H1 (cell line): ENCODE results near the gene KRTAP1-3.

Source experiments
- BRCA1 ChIP-seq: IDR thresholded peaks from 2 replicates; pipeline ENCODE4 v1.6.1; 2012; ENCODE audit warnings: low read depth, low read length, improper control_type of control experiment
- CHD2 ChIP-seq: IDR thresholded peaks from 2 replicates; pipeline ENCODE4 v1.6.1; 2012; ENCODE audit warnings: low read length, improper control_type of control experiment
- HDAC2 ChIP-seq, 2 experiments: fragments of 300-600 bp in 1 of 2; sonication (generic) in 1 of 2; IDR thresholded peaks; 2 replicates each; pipeline ENCODE4 v1.6.1; 2011 to 2012; ENCODE audit warnings: low read depth in 2 of 2, low read length in 2 of 2, mild to moderate bottlenecking in 2 of 2, moderate library complexity in 2 of 2, borderline replicate concordance in 1 of 2, inconsistent platforms in 1 of 2
- KDM1A ChIP-seq: fragments of 200-600, 300-600 bp; sonication (generic); IDR thresholded peaks from 2 replicates; pipeline ENCODE4 v1.7.1; 2016; ENCODE audit warnings: mild to moderate bottlenecking, low read length, borderline replicate concordance
- POLR2A ChIP-seq, 2 experiments: IDR thresholded peaks; 1 replicate in 1 of 2; 2 replicates in 1 of 2; pipeline ENCODE4 v1.6.1; 2011; ENCODE audit warnings: low read depth in 2 of 2, low read length in 2 of 2, mild to moderate bottlenecking in 2 of 2; ENCODE audit errors: control extremely low read depth in 1 of 2
- SP1 ChIP-seq: IDR thresholded peaks from 2 replicates; pipeline ENCODE4 v1.6.1; 2011; ENCODE audit warnings: low read depth, low read length
- SUZ12 ChIP-seq: fragments of 200-600 bp; sonication (generic); IDR thresholded peaks from 2 replicates; pipeline ENCODE4 v1.6.1; 2012; ENCODE audit warnings: mild to moderate bottlenecking, inconsistent platforms, low read length, moderate library complexity, mixed read lengths
- TAF1 ChIP-seq: IDR thresholded peaks from 2 replicates; pipeline ENCODE4 v1.6.1; 2011; ENCODE audit warnings: mild to moderate bottlenecking, low read depth, low read length
- ZNF274 ChIP-seq: IDR thresholded peaks from 2 replicates; pipeline ENCODE4 v1.7.0; 2012; ENCODE audit warnings: low read length, borderline replicate concordance; ENCODE audit errors: extremely low read depth
- TF ChIP-seq, protein P1 (sequence below): IDR thresholded peaks from 2 replicates; pipeline ENCODE4 v1.6.1; 2012; ENCODE audit warnings: inconsistent platforms
- TF ChIP-seq, protein P2 (sequence below), 3 experiments: IDR thresholded peaks; 1 replicate in 2 of 3; 2 replicates in 1 of 3; pipeline versions ENCODE4 v1.5.1 to v1.6.1; 2011; ENCODE audit warnings: low read length in 3 of 3, mild to moderate bottlenecking in 3 of 3, inconsistent platforms in 2 of 3, low read depth in 1 of 3, moderate library complexity in 1 of 3; ENCODE audit not compliant: insufficient read depth in 1 of 3; ENCODE audit errors: control extremely low read depth in 1 of 3
- TF ChIP-seq, protein P3 (sequence below): IDR thresholded peaks from 2 replicates; pipeline ENCODE4 v1.6.1; 2012; ENCODE audit warnings: inconsistent platforms

DNA sequence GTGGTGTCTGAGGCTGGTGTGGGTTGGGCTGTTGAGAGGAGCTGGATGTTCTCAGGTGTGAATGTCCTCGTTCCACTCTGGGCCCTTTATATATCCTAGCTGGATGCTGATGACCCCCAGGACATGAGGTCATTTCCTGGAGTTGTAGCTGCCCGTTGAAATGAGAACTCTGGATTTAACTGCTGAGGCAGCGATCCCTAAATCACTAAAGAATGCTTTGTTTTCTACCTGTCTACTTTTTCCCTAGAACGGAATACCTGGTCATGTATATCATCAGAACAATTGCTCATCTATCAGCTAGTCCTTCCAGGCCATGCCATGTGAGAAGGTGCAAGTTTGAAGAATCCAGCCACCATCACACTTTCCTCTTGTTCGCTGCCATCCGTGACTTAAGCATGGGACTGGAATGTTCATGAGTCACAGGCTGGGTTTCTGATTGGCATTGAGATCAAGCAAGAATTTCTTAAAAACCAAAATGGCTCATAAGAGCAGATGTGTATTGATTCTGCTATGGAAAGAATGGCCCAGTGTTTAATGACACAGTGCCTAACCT, 25.5 kb upstream of the KRTAP1-3 start, which contains the start of gene KRTAP2-3:
- TF ChIP-seq, protein P1, sequence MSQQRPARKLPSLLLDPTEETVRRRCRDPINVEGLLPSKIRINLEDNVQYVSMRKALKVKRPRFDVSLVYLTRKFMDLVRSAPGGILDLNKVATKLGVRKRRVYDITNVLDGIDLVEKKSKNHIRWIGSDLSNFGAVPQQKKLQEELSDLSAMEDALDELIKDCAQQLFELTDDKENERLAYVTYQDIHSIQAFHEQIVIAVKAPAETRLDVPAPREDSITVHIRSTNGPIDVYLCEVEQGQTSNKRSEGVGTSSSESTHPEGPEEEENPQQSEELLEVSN: no peak
- no peak for TF ChIP-seq POLR2A (IDR thresholded peaks at IDR 0.05; ENCODE audit: control extremely low read depth in 1 of 2, low read depth in 2 of 2, low read length in 2 of 2)
- TF ChIP-seq, protein P2, sequence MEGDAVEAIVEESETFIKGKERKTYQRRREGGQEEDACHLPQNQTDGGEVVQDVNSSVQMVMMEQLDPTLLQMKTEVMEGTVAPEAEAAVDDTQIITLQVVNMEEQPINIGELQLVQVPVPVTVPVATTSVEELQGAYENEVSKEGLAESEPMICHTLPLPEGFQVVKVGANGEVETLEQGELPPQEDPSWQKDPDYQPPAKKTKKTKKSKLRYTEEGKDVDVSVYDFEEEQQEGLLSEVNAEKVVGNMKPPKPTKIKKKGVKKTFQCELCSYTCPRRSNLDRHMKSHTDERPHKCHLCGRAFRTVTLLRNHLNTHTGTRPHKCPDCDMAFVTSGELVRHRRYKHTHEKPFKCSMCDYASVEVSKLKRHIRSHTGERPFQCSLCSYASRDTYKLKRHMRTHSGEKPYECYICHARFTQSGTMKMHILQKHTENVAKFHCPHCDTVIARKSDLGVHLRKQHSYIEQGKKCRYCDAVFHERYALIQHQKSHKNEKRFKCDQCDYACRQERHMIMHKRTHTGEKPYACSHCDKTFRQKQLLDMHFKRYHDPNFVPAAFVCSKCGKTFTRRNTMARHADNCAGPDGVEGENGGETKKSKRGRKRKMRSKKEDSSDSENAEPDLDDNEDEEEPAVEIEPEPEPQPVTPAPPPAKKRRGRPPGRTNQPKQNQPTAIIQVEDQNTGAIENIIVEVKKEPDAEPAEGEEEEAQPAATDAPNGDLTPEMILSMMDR (IDR thresholded peaks at IDR 0.05; ENCODE audit: control extremely low read depth in 1 of 3, insufficient read depth in 1 of 3, low read depth in 1 of 3, low read length in 3 of 3): no peak
- TF ChIP-seq HDAC2 (IDR thresholded peaks at IDR 0.05; ENCODE audit: borderline replicate concordance in 1 of 2, low read depth in 2 of 2, low read length in 2 of 2): no peak
- no peak for TF ChIP-seq SP1
- no peak for TF ChIP-seq ZNF274
- TF ChIP-seq BRCA1: no peak
- TF ChIP-seq, protein P3, sequence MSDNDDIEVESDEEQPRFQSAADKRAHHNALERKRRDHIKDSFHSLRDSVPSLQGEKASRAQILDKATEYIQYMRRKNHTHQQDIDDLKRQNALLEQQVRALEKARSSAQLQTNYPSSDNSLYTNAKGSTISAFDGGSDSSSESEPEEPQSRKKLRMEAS: no peak
- TF ChIP-seq SUZ12: no peak
- no peak for TF ChIP-seq TAF1
- no peak for TF ChIP-seq KDM1A
- TF ChIP-seq CHD2: no peak
